ENCODE data around the gene NECTIN1. TPM values are rescaled to one million over a fixed set of nuclear protein-coding genes. Genes with fewer than 3 reads are reported as not detected.

The NECTIN1 gene
- total RNA-seq, 4 donors from 2014 or later, result 11.6 to 23.6 (median 16.6) TPM

DNA sequence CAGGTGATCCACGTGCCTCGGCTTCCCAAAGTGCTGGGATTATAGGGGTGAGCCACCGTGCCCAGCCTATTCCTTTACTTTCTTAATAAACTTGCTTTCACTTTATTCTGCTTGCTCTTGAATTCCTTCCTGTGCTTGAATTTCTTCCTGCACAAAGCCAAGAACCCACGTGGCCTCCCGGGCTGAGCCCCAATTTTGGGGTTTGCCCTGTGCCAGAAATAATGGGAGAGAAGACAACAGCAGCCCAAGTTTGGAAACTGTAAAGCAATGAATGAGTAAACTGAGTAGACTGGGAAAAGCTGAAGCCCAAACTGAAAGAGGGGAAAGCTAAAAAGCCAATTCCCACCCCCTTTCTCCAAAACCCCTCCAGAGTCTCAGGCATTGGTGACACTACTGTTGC, 136.4 kb downstream of the NECTIN1 start:
- Histone ChIP-seq H3K4me1 (no peaks in the 10 kb centered on the region), H3K27me3 (no peaks in the 10 kb centered on the region), H3K4me3 (no peak overlapping the region), H3K27ac (no peak overlapping the region), H3K36me3 (no peaks in the 10 kb centered on the region), H3K9me3 (no peaks in the 10 kb centered on the region)
- TF ChIP-seq POLR2A (IDR thresholded peaks at IDR 0.05) (no peak), CTCF (IDR thresholded peaks at IDR 0.05) (no peak)
- DNase-seq, result no peak

DNA sequence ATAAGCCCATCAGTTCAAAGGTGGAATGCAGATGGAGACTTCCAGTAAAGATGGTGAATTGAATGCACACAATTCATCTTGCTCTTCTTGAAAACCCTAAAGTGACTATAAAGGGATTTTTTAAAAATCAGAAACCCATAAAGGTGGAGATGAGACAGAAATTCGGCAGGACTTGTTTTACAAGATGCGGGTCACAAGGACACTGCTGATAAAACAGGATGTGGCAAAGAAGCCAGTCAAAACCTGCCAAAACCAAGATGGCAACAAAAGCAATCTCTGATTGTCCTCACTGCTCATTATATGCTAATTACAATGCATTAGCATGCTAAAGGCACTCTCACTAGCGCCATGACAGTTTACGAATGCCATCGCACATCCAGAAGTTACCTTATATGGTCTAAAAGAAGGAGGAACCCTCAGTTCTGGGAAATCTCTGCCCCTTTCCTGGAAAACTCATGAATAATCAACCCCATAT, 137.1 kb downstream of the NECTIN1 start:
- DNase-seq, result no peak
- TF ChIP-seq CTCF (IDR thresholded peaks at IDR 0.05) (no peak), POLR2A (IDR thresholded peaks at IDR 0.05) (no peak)
- H3K27me3 ChIP-seq, result no peaks in the 10 kb centered on the region
- no peaks in the 10 kb centered on the region for H3K9me3 ChIP-seq
- no peaks in the 10 kb centered on the region for H3K4me1 ChIP-seq
- no peaks in the 10 kb centered on the region for H3K36me3 ChIP-seq
- peak overlapping the region in 1 of 4 donors; percentile 5 for H3K27ac ChIP-seq
- no peak overlapping the region for H3K4me3 ChIP-seq

DNA sequence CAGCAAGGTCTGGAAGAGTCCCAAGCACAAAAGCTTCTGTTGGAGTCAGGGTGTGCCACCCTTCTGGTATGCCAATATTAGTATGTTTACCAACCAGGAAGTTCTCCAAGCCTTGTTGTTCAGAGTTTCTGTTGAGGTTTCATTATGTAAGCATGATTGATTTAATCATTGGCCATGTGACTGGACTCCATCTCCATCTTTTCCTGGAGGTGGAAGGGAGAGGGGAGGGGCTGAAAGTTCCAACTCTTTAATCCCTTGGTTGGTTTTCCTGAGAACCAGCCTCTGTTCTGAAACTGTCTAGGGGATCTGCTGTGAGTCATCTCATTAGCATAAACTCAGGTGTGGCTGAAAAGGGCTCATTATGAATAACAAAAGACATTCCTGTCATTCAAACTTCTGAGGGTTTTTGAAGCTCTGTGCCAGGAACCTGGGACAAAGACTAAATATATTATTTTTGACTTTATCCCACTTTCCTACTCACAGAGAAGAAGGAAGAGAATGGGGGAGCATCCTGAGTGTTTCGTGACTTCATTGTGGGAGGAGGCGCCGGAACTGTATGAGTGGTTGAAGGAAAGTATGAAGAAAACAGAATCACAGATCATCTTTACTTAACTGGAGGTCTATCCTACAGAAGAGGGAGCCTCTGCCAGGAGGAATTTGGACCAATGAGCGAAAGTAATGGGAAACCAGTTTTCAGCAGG, 138.2 kb downstream of the NECTIN1 start:
- no peak for DNase-seq
- TF ChIP-seq POLR2A (IDR thresholded peaks at IDR 0.05) (no peak), CTCF (IDR thresholded peaks at IDR 0.05) (no peak)
- H3K36me3 ChIP-seq, result no peaks in the 10 kb centered on the region

GRCh38 chr11:119589001-119589400, 140.0 kb downstream of the NECTIN1 start:
- Histone ChIP-seq H3K4me3 (no peak overlapping the region), H3K36me3 (no peaks in the 10 kb centered on the region), H3K9me3 (no peaks in the 10 kb centered on the region), H3K4me1 (peaks cover 0 to 14% (median 3%) of the 10 kb centered on the region in 4 donors), H3K27me3 (peaks cover 0 to 7% of the 10 kb centered on the region in 2 donors), H3K27ac (no peak overlapping the region)
- TF ChIP-seq CTCF (IDR thresholded peaks at IDR 0.05) (no peak), POLR2A (IDR thresholded peaks at IDR 0.05) (no peak)
- no peak for DNase-seq

More for the DNA sequence above, 138.2 kb downstream of the NECTIN1 start:
- no peak overlapping the region for H3K4me3 ChIP-seq
- H3K9me3 ChIP-seq, result no peaks in the 10 kb centered on the region
- no peak overlapping the region for H3K27ac ChIP-seq
- H3K4me1 ChIP-seq, result no peaks in the 10 kb centered on the region
- no peaks in the 10 kb centered on the region for H3K27me3 ChIP-seq

Small RNAs within 50 kb of the gene (small RNA-seq; reads per million reads assigned to genes)
- gene RNU6-1123P, result 0 reads per million in 2 donors
